Measurements from ENCODE around the gene KNG1.

KNG1 gene

GRCh38 chr3:186782542-186783057 lies 65.4 kb downstream of the KNG1 start:
- DNase-seq, result no peak

DNA sequence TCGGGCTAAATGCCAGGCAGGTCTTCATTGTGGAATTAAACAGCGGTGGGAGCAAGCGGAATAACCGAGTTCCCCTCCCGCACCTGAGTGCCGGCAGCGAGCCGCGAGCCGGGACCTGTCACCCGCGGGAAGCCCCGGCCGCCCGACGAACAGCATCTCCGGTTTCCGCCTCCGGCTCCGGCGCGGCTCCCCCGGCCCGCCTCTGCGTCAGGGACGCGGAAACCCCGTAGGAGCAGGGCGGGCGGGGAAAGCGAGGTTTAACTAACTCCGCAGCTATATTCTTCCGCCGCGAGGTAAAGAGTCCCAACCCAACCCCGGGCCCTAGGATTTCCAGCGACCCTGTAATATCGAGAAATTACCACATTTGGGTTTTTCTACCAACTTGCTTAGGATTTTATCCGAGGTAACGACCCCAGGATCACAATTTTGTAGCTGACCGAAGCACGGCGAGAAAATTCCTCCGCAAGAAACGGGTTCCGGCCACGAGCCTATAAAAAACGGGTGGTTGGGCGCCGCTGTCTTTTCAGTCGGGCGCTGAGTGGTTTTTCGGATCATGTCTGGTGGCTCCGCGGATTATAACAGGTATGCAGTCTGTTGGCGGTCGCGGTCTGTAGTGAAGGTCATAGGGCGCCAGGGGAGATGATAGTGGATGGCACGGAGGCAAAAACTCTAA lies 66.0 kb downstream of the KNG1 start, which contains the start of gene EIF4A2:
Gene EIF4A2 (plus strand): TSS at position 520 of the 673 bp plus-strand sequence. CDS start 34 bp downstream, at position 554.
- DNase-seq, result peak; percentile 90 to 93

DNA sequence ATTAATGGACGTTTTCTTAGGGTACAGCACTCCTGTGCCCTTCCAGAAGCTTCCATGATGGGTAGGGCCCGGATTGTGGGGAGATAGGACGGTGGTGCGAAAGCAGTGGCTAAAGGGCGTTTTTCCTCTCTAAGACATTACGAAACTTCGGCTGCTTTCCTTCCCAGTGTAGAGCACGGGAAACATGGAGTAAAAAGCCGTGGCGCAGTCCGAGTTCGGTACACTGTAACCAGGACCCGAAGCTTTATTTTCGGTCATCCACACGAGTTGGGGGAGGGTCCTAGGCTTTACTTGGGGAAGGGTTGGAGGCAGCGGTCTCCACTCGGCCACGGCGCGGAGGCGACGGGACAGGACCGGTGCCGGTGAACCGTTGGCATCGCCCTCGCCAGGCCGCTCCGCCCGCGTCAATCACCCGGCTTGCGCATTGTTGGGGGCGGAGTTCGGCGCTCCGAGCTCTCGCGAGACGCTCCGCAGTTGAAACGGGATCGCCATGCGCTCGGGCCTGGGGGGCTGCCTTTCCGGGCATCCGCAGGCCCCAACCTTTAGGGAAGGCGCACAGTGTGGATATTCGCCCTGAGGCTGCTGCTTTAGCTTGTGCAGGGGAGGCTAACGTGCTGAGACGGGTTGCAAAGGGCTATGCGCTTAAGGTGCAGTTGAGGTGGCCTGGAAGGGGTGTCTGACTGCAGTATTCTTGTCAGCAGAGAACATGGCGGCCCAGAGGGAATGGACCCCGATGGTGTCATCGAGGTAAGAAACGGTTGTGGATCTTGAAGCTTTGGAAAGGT lies 66.8 kb downstream of the KNG1 start:
- peak; percentile 76 to 78 for DNase-seq

DNA sequence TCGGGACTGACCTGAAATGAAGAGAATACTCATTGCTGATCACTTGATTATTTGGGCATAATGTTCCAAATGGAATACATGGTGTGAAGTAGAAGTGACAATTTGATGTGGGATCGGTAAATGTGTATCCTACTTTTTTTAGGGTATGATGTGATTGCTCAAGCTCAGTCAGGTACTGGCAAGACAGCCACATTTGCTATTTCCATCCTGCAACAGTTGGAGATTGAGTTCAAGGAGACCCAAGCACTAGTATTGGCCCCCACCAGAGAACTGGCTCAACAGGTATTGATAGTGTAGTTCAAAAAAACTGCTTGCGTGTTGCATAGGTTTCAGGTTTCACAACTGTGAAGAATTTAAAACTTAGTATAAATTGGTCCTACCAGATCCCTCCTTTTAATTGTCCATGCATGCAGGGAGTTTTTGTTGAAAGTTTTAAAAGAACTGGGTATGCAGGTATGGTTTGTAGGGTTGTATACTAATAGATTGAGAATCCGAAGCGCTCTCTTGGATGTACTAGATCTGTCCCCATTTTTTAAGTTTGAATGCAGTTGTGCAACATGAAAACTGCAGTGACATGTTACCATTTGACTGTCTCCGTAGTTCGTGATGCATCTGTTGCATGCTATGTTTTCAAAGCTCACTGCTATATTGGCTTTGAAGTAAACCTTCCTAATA lies 67.8 kb downstream of the KNG1 start:
- no peak for DNase-seq

DNA sequence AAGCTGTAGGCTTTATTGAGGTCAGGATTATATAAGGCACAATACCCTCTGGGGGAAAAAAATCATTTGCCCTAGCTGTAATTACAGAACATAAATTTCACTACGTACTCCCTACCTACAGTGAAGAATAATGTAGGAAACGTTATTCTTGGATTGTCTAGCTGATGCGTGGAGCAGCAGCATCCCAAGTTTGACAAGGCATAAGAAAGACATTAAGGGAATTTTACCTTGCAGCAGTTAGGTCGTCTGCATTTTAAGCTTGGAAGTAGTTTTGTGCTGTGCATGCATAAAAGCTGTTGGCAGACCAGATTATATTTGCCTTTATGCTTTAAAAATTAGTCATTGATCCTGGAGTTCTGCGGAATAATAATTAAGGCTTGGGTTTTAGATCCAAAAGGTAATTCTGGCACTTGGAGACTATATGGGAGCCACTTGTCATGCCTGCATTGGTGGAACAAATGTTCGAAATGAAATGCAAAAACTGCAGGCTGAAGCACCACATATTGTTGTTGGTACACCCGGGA lies 68.4 kb downstream of the KNG1 start:
- no peak for DNase-seq

- no peak for DNase-seq
Measured at GRCh38 chr3:186786922-186787321, 69.8 kb downstream of the KNG1 start.

DNA sequence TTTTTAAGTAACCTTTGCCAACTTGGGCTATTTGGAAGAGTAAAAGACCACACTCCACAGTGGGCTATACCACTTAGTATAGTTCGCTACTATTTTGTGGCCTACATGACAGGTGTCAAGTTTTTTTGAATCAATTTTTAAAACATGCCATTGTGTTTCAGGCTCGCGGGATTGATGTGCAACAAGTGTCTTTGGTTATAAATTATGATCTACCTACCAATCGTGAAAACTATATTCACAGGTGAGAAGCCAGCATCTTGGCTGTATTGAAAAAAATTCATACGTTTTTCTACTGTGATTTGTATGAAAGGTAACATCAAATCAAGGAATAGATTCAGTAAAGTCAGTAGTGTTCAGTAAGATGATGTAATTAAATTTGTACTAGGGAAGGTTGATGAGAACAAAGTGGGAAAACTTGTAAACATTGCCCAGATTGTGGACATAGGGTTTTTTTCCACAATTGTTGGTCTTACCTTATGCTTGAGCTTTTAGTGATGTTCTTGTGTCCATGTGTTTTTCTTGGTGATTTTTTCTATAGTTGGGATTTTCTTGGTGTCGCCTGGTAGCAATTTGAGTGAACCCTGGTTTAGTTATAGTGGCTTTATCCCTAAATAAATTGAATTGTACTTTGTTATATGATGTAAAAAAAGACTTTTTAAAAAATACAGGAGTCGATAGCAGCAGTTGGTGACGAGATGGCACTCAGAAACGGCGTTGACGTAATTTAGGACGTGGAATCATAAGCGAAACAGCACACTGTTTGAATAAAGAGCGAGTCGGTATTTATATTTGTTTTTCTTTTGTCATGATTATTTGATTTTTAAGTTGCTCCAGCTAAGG lies 70.7 kb downstream of the KNG1 start:
- DNase-seq, result no peak

- DNase-seq, result no peak
Measured at GRCh38 chr3:186788482-186789370, 71.6 kb downstream of the KNG1 start.

DNA sequence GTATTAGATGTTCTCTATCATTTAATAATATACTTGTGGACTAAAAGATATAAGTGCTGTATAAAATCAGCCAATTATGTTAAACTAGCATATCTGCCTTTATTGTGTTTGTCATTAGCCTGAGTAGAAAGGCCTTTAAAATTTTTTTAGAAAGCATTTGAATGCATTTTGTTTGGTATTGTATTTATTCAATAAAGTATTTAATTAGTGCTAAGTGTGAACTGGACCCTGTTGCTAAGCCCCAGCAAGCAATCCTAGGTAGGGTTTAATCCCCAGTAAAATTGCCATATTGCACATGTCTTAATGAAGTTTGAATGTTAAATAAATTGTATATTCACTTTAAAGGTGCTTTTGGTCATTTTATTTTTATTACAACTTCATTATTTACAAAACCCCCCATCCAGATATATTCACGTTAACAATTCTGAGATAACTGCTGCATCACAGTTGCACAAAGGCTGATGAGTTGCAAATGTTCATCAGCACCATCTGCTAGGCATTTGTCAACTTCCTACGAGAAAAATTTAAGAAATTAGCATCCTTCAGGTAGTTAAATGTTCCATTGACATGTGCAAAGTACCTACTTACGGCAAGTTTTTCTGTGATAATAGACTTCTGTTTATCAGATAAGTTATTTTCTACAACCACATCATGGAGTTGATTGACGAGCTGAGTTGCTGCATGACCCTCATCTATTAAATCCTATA lies 72.5 kb downstream of the KNG1 start:
- no peak for DNase-seq

- no peak for DNase-seq
Measured at GRCh38 chr3:186790261-186790981, 73.3 kb downstream of the KNG1 start.

All from activated CD4-positive, alpha-beta T cell treated with anti-CD3 and anti-CD28 coated beads for 4 hours (primary cell).